Loucy (cell line): Measurements from ENCODE around the gene USP50.

Experiments used
- CTCF ChIP-seq: fragments of 200-600 bp; sonication (generic); conservative IDR thresholded peaks from 2 replicates; pipeline ENCODE4 v1.5.1; 2014; ENCODE audit warnings: mild to moderate bottlenecking, antibody characterized with exemption, low read length
- EZH2phosphoT487 ChIP-seq: fragments of 200-600 bp; IDR thresholded peaks from 2 replicates; pipeline ENCODE4 v1.6.1; 2018; ENCODE audit warnings: antibody characterized with exemption, mild to moderate bottlenecking, moderate library complexity, borderline replicate concordance

- no peak for TF ChIP-seq CTCF
- no peak for TF ChIP-seq EZH2phosphoT487
Observed at GRCh38 chr15:50500352-50500751, 46.1 kb downstream of the USP50 start.
